Neural cell (in vitro differentiated cells): ENCODE results near the gene MPP1.

Experiments used
- EZH2 ChIP-seq: fragments of 200-600, 300-800 bp; shearing (Covaris generic), sonication (generic); IDR thresholded peaks from 2 replicates; pipeline ENCODE4 v1.6.1; 2014; ENCODE audit warnings: antibody characterized with exemption, low read length, borderline replicate concordance, mild to moderate bottlenecking; ENCODE audit not compliant: insufficient read depth, poor library complexity, severe bottlenecking
- POLR2AphosphoS5 ChIP-seq: IDR thresholded peaks from 2 replicates; pipeline ENCODE4 v1.6.1; 2012
- RAD21 ChIP-seq: fragments of 450-650 bp; conservative IDR thresholded peaks from 2 replicates; pipeline ENCODE4 v1.6.1; 2014; ENCODE audit warnings: antibody characterized with exemption, mild to moderate bottlenecking, moderate library complexity
- REST ChIP-seq: IDR thresholded peaks from 2 replicates; pipeline ENCODE4 v1.6.1; 2012; ENCODE audit warnings: borderline replicate concordance
- TAF1 ChIP-seq: IDR thresholded peaks from 2 replicates; pipeline ENCODE4 v1.6.1; 2012; ENCODE audit warnings: low read depth
- TF ChIP-seq, protein P1 (sequence below): fragments of 450-650 bp; IDR thresholded peaks from 2 replicates; pipeline ENCODE4 v1.5.1; 2014; ENCODE audit warnings: antibody characterized with exemption, mild to moderate bottlenecking, moderate library complexity; ENCODE audit not compliant: poor library complexity, severe bottlenecking

GRCh38 chrX:154802947-154803346 is 2.3 kb downstream of the MPP1 start:
- TF ChIP-seq, protein P1, sequence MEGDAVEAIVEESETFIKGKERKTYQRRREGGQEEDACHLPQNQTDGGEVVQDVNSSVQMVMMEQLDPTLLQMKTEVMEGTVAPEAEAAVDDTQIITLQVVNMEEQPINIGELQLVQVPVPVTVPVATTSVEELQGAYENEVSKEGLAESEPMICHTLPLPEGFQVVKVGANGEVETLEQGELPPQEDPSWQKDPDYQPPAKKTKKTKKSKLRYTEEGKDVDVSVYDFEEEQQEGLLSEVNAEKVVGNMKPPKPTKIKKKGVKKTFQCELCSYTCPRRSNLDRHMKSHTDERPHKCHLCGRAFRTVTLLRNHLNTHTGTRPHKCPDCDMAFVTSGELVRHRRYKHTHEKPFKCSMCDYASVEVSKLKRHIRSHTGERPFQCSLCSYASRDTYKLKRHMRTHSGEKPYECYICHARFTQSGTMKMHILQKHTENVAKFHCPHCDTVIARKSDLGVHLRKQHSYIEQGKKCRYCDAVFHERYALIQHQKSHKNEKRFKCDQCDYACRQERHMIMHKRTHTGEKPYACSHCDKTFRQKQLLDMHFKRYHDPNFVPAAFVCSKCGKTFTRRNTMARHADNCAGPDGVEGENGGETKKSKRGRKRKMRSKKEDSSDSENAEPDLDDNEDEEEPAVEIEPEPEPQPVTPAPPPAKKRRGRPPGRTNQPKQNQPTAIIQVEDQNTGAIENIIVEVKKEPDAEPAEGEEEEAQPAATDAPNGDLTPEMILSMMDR: no peak
- TF ChIP-seq EZH2 (no peak), TAF1 (no peak), POLR2AphosphoS5 (no peak), RAD21 (no peak), REST (no peak)
